ENCODE data around the gene CCDC6. TPM values are rescaled to one million over a fixed set of nuclear protein-coding genes. Genes with fewer than 3 reads are reported as not detected.

Gene CCDC6
- total and polyA plus RNA-seq, 2 of the 8 experiments (the other 6 are each of a cell fraction or from before 2014, with no cell fraction given) = 42.2 to 74.4 TPM

GRCh38 chr10:59885430-59886134, 20.8 kb downstream of the CCDC6 start:
- CTCF ChIA-PET (ENCODE audit: partially characterized antibody) = interaction anchor here (0.6 to 1.7 kb wide), 2 partner anchors 20 to 57 kb away, joined by 3 to 7 read pairs; partner anchors contain the start of gene CCDC6
- TF ChIP-seq ATF2 (IDR thresholded peaks at IDR 0.05; ENCODE audit: low read length) (no peak), FOSL1 (IDR thresholded peaks at IDR 0.05; ENCODE audit: insufficient read depth, low read depth, low read length) (no peak), SP2 (IDR thresholded peaks at IDR 0.05; ENCODE audit: low read length) (no peak)
- POLR2A ChIA-PET (ENCODE audit: partially characterized antibody) = interaction anchor here (0.9 to 1.8 kb wide), 6 partner anchors 9 to 21 kb away, joined by 3 to 9 read pairs (median 4); partner anchors contain the start of gene CCDC6

More at GRCh38 chr10:59885430-59886134, 20.8 kb downstream of the CCDC6 start:
- peaks cover 10% of the 10 kb centered on the region for H3K79me1 ChIP-seq (ENCODE audit: low read depth, low read length)
- no peak overlapping the region for H3K27ac ChIP-seq (ENCODE audit: low read depth, low read length)
- DNase-seq (ENCODE audit: low read depth in 1 of 2, low spot score in 2 of 2) = no peak
- no peak overlapping the region for H3K4ac ChIP-seq (replicated peaks; ENCODE audit: insufficient read length, low read depth, low read length)
- H3K9ac ChIP-seq (replicated peaks in 1 of 4; ENCODE audit: extremely low read depth in 1 of 4, low read depth in 3 of 4, low read length in 3 of 4) = no peak overlapping the region
- peaks cover 35 to 93% of the 10 kb centered on the region in 2 experiments for H3K79me2 ChIP-seq (ENCODE audit: control insufficient read depth in 1 of 2, insufficient read depth in 2 of 2, low read length in 2 of 2)
- H3K4me1 ChIP-seq (replicated peaks in 1 of 4; ENCODE audit: control insufficient read depth in 3 of 4, insufficient read depth in 4 of 4, low read length in 3 of 4) = peaks cover 4 to 14% (median 9%) of the 10 kb centered on the region in 4 experiments; a peak in 4 of 7 replicates
- H3K36me3 ChIP-seq (ENCODE audit: control insufficient read depth in 2 of 4, insufficient read depth in 4 of 4, low read length in 3 of 4) = peaks cover 0 to 5% (median 0%) of the 10 kb centered on the region in 4 experiments; a peak in 4 of 8 replicates
- no peaks in the 10 kb centered on the region for H3K9me3 ChIP-seq (ENCODE audit: insufficient read depth in 2 of 2, low read depth in 1 of 2, low read length in 1 of 2)
- FAIRE-seq = no peak
- H3K27me3 ChIP-seq (replicated peaks in 1 of 4; ENCODE audit: control insufficient read depth in 3 of 4, extremely low read depth in 1 of 4, insufficient read depth in 3 of 4, low read length in 3 of 4) = no peaks in the 10 kb centered on the region
- H4K8ac ChIP-seq (ENCODE audit: extremely low read depth, insufficient read depth, low read length) = no peak overlapping the region
- H3K4me2 ChIP-seq (ENCODE audit: insufficient read depth in 1 of 2, low read depth in 2 of 2, low read length in 2 of 2) = no peak overlapping the region
- H3K18ac ChIP-seq (ENCODE audit: extremely low read depth, low read length) = no peak overlapping the region
- no peak overlapping the region for H2BK15ac ChIP-seq (ENCODE audit: low read length)
- no peak overlapping the region for H3K4me3 ChIP-seq (ENCODE audit: extremely low read depth in 1 of 4, insufficient read depth in 2 of 4, low read depth in 3 of 4, low read length in 4 of 4)
- H4K20me1 ChIP-seq (replicated peaks in 1 of 2; ENCODE audit: control insufficient read depth in 1 of 2, insufficient read depth in 2 of 2, low read length in 2 of 2) = peaks cover 12 to 26% of the 10 kb centered on the region in 2 experiments
- H4K5ac ChIP-seq (ENCODE audit: insufficient read length, low read depth, low read length) = no peak overlapping the region
- H2AFZ ChIP-seq (ENCODE audit: low read length) = no peak overlapping the region
- no peak overlapping the region for H2BK12ac ChIP-seq (ENCODE audit: low read depth, low read length)
- H3K56ac ChIP-seq (replicated peaks; ENCODE audit: insufficient read length, low read depth, low read length) = no peak overlapping the region
- H3K23ac ChIP-seq (ENCODE audit: insufficient read length) = no peak overlapping the region
- WGBS, 2 experiments (ENCODE audit: extremely low coverage in 1 of 2, insufficient coverage in 1 of 2, insufficient read length in 1 of 2, insufficient replicate concordance in 2 of 2, low coverage in 1 of 2, low lambda C conversion rate in 2 of 2, missing lambda C conversion rate in 1 of 2) = 60% methylated on average over 7 of the region's 8 CpGs; no CpG with 5 or more reads in 1 of the 2 experiments
- no peaks in the 10 kb centered on the region for H3K23me2 ChIP-seq (ENCODE audit: low read depth, low read length)
- no peak overlapping the region for H2BK120ac ChIP-seq (replicated peaks; ENCODE audit: low read depth, low read length)
- H3K14ac ChIP-seq (ENCODE audit: insufficient read length) = no peak overlapping the region
- H2BK5ac ChIP-seq (ENCODE audit: low read depth, low read length) = no peak overlapping the region
- no peak overlapping the region for H4K91ac ChIP-seq (replicated peaks; ENCODE audit: insufficient read length, low read length)
- no peak overlapping the region for H2AK5ac ChIP-seq (ENCODE audit: low read depth, low read length)
- H2BK20ac ChIP-seq (ENCODE audit: low read length) = no peak overlapping the region

Data from H1 (cell line).